ENCODE results near the gene ZC3HAV1.
"Not testable (repeated sequence)": the region's sequence is repeated elsewhere in the genome, so short reads cannot be mapped to it uniquely, and the experiment has no call there.

The ZC3HAV1 gene

GRCh38 chr7:139047970-139048369 is 61.5 kb downstream of the ZC3HAV1 start:
- DNase-seq = no peak

- DNase-seq = peak; percentile 60
These were observed 63.4 kb downstream of the ZC3HAV1 start for GRCh38 chr7:139046143-139046542.

- no peak for DNase-seq
These were observed 64.4 kb downstream of the ZC3HAV1 start for GRCh38 chr7:139044813-139045794.

- DNase-seq = peak; percentile 87
These were observed 65.4 kb downstream of the ZC3HAV1 start for GRCh38 chr7:139043823-139044812.

GRCh38 chr7:139041378-139042085 is 68.0 kb downstream of the ZC3HAV1 start:
- DNase-seq = no peak

- no peak for DNase-seq
These were observed 70.8 kb downstream of the ZC3HAV1 start for GRCh38 chr7:139038691-139039090.

GRCh38 chr7:139036901-139037300 is 72.6 kb downstream of the ZC3HAV1 start:
- DNase-seq = no peak

GRCh38 chr7:139035586-139036353 is 73.8 kb downstream of the ZC3HAV1 start, which contains the start of gene ZC3HAV1L:
Gene ZC3HAV1L, minus strand, starts transcription at chr7:139036042. Its CDS starts 25 bp downstream, at chr7:139036017.
- DNase-seq = peak; percentile 52

- DNase-seq = peak; percentile 38
These were observed 74.5 kb downstream of the ZC3HAV1 start for GRCh38 chr7:139034855-139035585.

GRCh38 chr7:139034336-139034735 is 75.2 kb downstream of the ZC3HAV1 start:
- DNase-seq = no peak

GRCh38 chr7:139033346-139034114 is 76.0 kb downstream of the ZC3HAV1 start:
- DNase-seq = no peak

GRCh38 chr7:139032473-139032872 is 77.0 kb downstream of the ZC3HAV1 start:
- no peak for DNase-seq

GRCh38 chr7:139029353-139029752 is 80.2 kb downstream of the ZC3HAV1 start:
- no peak for DNase-seq

GRCh38 chr7:139026551-139026950 is 83.0 kb downstream of the ZC3HAV1 start:
- no peak for DNase-seq

GRCh38 chr7:139025861-139026260 is 83.7 kb downstream of the ZC3HAV1 start:
- DNase-seq = not testable (repeated sequence)

GRCh38 chr7:139023076-139023475 is 86.4 kb downstream of the ZC3HAV1 start:
- DNase-seq = no peak

GRCh38 chr7:139022286-139022685 is 87.2 kb downstream of the ZC3HAV1 start:
- no peak for DNase-seq

GRCh38 chr7:139018910-139019309 is 90.6 kb downstream of the ZC3HAV1 start:
- DNase-seq = no peak

GRCh38 chr7:139016931-139017511 is 92.5 kb downstream of the ZC3HAV1 start:
- DNase-seq = peak; percentile 67

- DNase-seq = no peak
These were observed 98.1 kb downstream of the ZC3HAV1 start for GRCh38 chr7:139011373-139011772.

Measured in NCI-H748 treated with DMSO at 0.1 percent for 48 hours (cell line).